A549 (cell line): ENCODE measurements around the gene KIF16B. TPM values are rescaled to one million over a fixed set of nuclear protein-coding genes. Genes with fewer than 3 reads are reported as not detected.

ENCODE experiments used
- ATAC-seq, 2 experiments: fragments of 200-7000 bp in 1 of 2; fragments of >200 bp in 1 of 2; cut with Nextera tagmentation in 1 of 2; cut with Tn5 transposase in 1 of 2; 3 replicates each; pipeline versions ENCODE4 v1.8.0 to v1.9.1; 2018 to 2020; ENCODE audit warnings: mild to moderate bottlenecking in 1 of 2, moderate library complexity in 1 of 2
- CTCF ChIA-PET: fragments of 300-600 bp; sonication (Branson Sonifier 250); formaldehyde crosslinking; extraction: SDS; loops from one replicate; lab custom pipeline; 2021; ENCODE audit warnings: antibody characterized with exemption, inconsistent platforms; lab: Yijun Ruan, JAX
- POLR2A ChIA-PET: fragments of 350-600 bp; formaldehyde crosslinking; extraction: SDS; loops from one replicate; lab custom pipeline; 2021; ENCODE audit warnings: antibody characterized with exemption, inconsistent platforms; lab: Yijun Ruan, JAX
- DNase-seq, 2 experiments: peaks; one replicate each; pipeline versions ENCODE4 v3.0.0 to v3.0.0-alpha.2; 2011 to 2016; ENCODE audit warnings: low read depth in 1 of 2, low spot score in 1 of 2
- FAIRE-seq: peaks from 2 replicates; lab custom pipeline; 2011; peaks lifted over from hg19 to GRCh38; lab: Jason Lieb, UNC
- H3K27ac ChIP-seq, 2 experiments: fragments of >200 bp; sonication (Bioruptor Twin); formaldehyde crosslinking; 3 replicates each; pipeline ENCODE4 v1.5.1; 2016 to 2017
- H3K4me1 ChIP-seq: fragments of >200 bp; sonication (Bioruptor Twin); formaldehyde crosslinking; 3 replicates; pipeline ENCODE4 v1.6.1; 2016
- H3K4me2 ChIP-seq: fragments of >200 bp; sonication (Bioruptor Twin); formaldehyde crosslinking; 3 replicates; pipeline ENCODE4 v1.6.1; 2016
- H3K4me3 ChIP-seq: fragments of >200 bp; sonication (Bioruptor Twin); formaldehyde crosslinking; 3 replicates; pipeline ENCODE4 v1.5.1; 2016
- H3K9me3 ChIP-seq: fragments of >200 bp; sonication (Bioruptor Twin); formaldehyde crosslinking; 3 replicates; pipeline ENCODE4 v1.6.1; 2016
- CBX2 ChIP-seq: fragments of 200-600 bp; sonication (generic); IDR thresholded peaks from 2 replicates; pipeline ENCODE4 v1.6.1; 2016; ENCODE audit warnings: low read depth, mild to moderate bottlenecking, borderline replicate concordance
- CEBPB ChIP-seq, 2 experiments: fragments of >200 bp in 1 of 2; sonication (Bioruptor Twin) in 1 of 2; formaldehyde crosslinking in 1 of 2; IDR thresholded peaks; 2 replicates each; pipeline ENCODE4 v1.6.1; 2012 to 2016
- CTCF ChIP-seq: fragments of >200 bp; sonication (Bioruptor Twin); formaldehyde crosslinking; IDR thresholded peaks from 3 replicates; pipeline ENCODE4 v1.5.1; 2016
- E2F6 ChIP-seq: IDR thresholded peaks from 2 replicates; pipeline ENCODE4 v1.6.1; 2012; ENCODE audit warnings: low read depth, borderline replicate concordance
- HES2 ChIP-seq: fragments of >200 bp; sonication (Bioruptor Twin); formaldehyde crosslinking; IDR thresholded peaks from 2 replicates; pipeline ENCODE4 v1.6.1; 2016
- JUN ChIP-seq, 2 experiments: fragments of >200 bp; sonication (Bioruptor Twin); formaldehyde crosslinking; IDR thresholded peaks; 2 replicates in 1 of 2; 3 replicates in 1 of 2; pipeline ENCODE4 v1.6.1; 2016 to 2017
- PBX3 ChIP-seq: IDR thresholded peaks from 2 replicates; pipeline ENCODE4 v1.6.1; 2012
- RCOR1 ChIP-seq: fragments of 150-350 bp; IDR thresholded peaks from 2 replicates; pipeline ENCODE4 v1.6.1; 2014; ENCODE audit warnings: antibody characterized with exemption, low read length, low read depth
- REST ChIP-seq: fragments of 200-600 bp; sonication (generic); IDR thresholded peaks from 2 replicates; pipeline ENCODE4 v1.6.1; 2016; ENCODE audit warnings: antibody characterized with exemption, mild to moderate bottlenecking, moderate library complexity
- RFX5 ChIP-seq: fragments of 450-650 bp; IDR thresholded peaks from 2 replicates; pipeline ENCODE4 v1.7.1; 2014; ENCODE audit warnings: antibody characterized with exemption, mild to moderate bottlenecking, moderate library complexity
- RNF2 ChIP-seq: fragments of 200-600 bp; sonication (generic); IDR thresholded peaks from 2 replicates; pipeline ENCODE4 v1.6.1; 2016; ENCODE audit warnings: low read depth, mild to moderate bottlenecking, antibody characterized with exemption, moderate library complexity, borderline replicate concordance
- SREBF2 ChIP-seq: fragments of 450-650 bp; IDR thresholded peaks from 2 replicates; pipeline ENCODE4 v1.6.1; 2014; ENCODE audit warnings: mild to moderate bottlenecking, moderate library complexity
- TFCP2L1 ChIP-seq: fragments of 250-450 bp; sonication (Bioruptor Pico); IDR thresholded peaks from 2 replicates; pipeline ENCODE4 v1.5.0; 2021; ENCODE audit warnings: mild to moderate bottlenecking
- USF2 ChIP-seq: fragments of 450-650 bp; IDR thresholded peaks from 2 replicates; pipeline ENCODE4 v1.6.1; 2014; ENCODE audit warnings: antibody characterized with exemption
- ZC3H11A ChIP-seq: fragments of 450-650 bp; IDR thresholded peaks from 2 replicates; pipeline ENCODE4 v1.6.1; 2014; ENCODE audit warnings: antibody characterized with exemption, mild to moderate bottlenecking
- ZFP36 ChIP-seq: fragments of 450-650 bp; IDR thresholded peaks from 2 replicates; pipeline ENCODE4 v1.6.1; 2014; ENCODE audit warnings: borderline replicate concordance; ENCODE audit not compliant: partially characterized antibody
- WGBS: methylation state at CpG from one replicate; pipeline ENCODE4 v1.1.6; 2017; ENCODE audit errors: missing lambda C conversion rate; 5-methylcytosine and 5-hydroxymethylcytosine counted together
- polyA plus RNA-seq, 4 experiments: library from polyadenylated mRNA; depleted of rRNA in 3 of 4; stranded (reverse); fragments of >200 nt; fragmentation: RNase III in 1 of 4; extraction: RNeasy Plus Mini Kit Qiagen cat#74134 plus additional on column Dnase treatment in 1 of 4; gene quantifications; 2 replicates in 3 of 4; 3 replicates in 1 of 4; pipeline ENCODE4 v1.2.3, GENCODE V29; 2011 to 2017

Gene KIF16B
- polyA plus RNA-seq, 2 of the 4 experiments (the other 2 are of a cell fraction) = 14.1 to 23.3 TPM

- CTCF ChIA-PET = no interaction called here
- 86% methylated on average over 5 of the region's 5 CpGs for WGBS
Measured at GRCh38 chr20:16360668-16361067, 212.6 kb downstream of the KIF16B start.

More at GRCh38 chr20:16360668-16361067, 212.6 kb downstream of the KIF16B start:
- Histone ChIP-seq H3K9me3 (no peaks in the 10 kb centered on the region), H3K4me2 (no peak overlapping the region), H3K4me3 (no peak overlapping the region), H3K4me1 (no peaks in the 10 kb centered on the region), H3K27ac (no peak overlapping the region)
- DNase-seq = no peak
- POLR2A ChIA-PET = no interaction called here
- ATAC-seq = no peak
- no peak for FAIRE-seq
- TF ChIP-seq TFCP2L1 (CRISPR knock-in tag) = no peak
- no peak for TF ChIP-seq RNF2
- TF ChIP-seq PBX3 = no peak
- no peak for TF ChIP-seq CTCF
- TF ChIP-seq E2F6 = no peak
- no peak for TF ChIP-seq HES2
- no peak for TF ChIP-seq REST
- TF ChIP-seq RCOR1 = no peak
- no peak for TF ChIP-seq CBX2
- no peak for TF ChIP-seq RFX5
- TF ChIP-seq SREBF2 = no peak
- TF ChIP-seq JUN (IDR thresholded peaks at IDR 0.05) = no peak
- TF ChIP-seq CEBPB (IDR thresholded peaks at IDR 0.05) = no peak
- TF ChIP-seq ZFP36 = no peak
- TF ChIP-seq ZC3H11A = no peak
- no peak for TF ChIP-seq USF2
